Keratinocyte (primary cell): ENCODE measurements around the gene DLAT. TPM values are rescaled to one million over a fixed set of nuclear protein-coding genes. Genes with fewer than 3 reads are reported as not detected.

Experiments
- DNase-seq: peaks from one replicate; pipeline ENCODE4 v3.0.0-alpha.2; 2011; ENCODE audit warnings: low read depth, missing footprints, low spot score
- FAIRE-seq: peaks from 2 replicates; lab custom pipeline; 2011; peaks lifted over from hg19 to GRCh38; lab: Jason Lieb, UNC
- H2AFZ ChIP-seq: 2 replicates; pipeline ENCODE4 v1.6.0; 2012; ENCODE audit warnings: low read length, control low read depth, inconsistent platforms; ENCODE audit not compliant: control insufficient read depth
- H3K27ac ChIP-seq: 2 replicates; pipeline ENCODE4 v1.5.1; 2011; ENCODE audit warnings: low read length; ENCODE audit not compliant: control insufficient read depth, insufficient read depth
- H3K27me3 ChIP-seq: 3 replicates; pipeline ENCODE4 v1.6.0; 2011; ENCODE audit warnings: low read length; ENCODE audit not compliant: control insufficient read depth, insufficient read depth; ENCODE audit errors: extremely low read depth
- H3K36me3 ChIP-seq, 2 experiments: 2 replicates in 1 of 2; 3 replicates in 1 of 2; pipeline ENCODE4 v1.5.1; 2011; ENCODE audit warnings: low read length in 2 of 2, mild to moderate bottlenecking in 1 of 2; ENCODE audit not compliant: control insufficient read depth in 2 of 2, insufficient read depth in 2 of 2; ENCODE audit errors: extremely low read depth in 1 of 2
- H3K4me1 ChIP-seq: 3 replicates; pipeline ENCODE4 v1.5.1; 2011; ENCODE audit warnings: low read length; ENCODE audit not compliant: control insufficient read depth, insufficient read depth; ENCODE audit errors: extremely low read depth
- H3K4me2 ChIP-seq: 3 replicates; pipeline ENCODE4 v1.6.0; 2011; ENCODE audit warnings: low read depth, low read length; ENCODE audit not compliant: control insufficient read depth, insufficient read depth; ENCODE audit errors: extremely low read depth
- H3K4me3 ChIP-seq, 3 experiments: fragments of 200-600 bp in 1 of 3; sonication (generic) in 1 of 3; 2 replicates in 2 of 3; 3 replicates in 1 of 3; pipeline ENCODE4 v1.5.1; 2011 to 2016; ENCODE audit warnings: low read length in 3 of 3, mild to moderate bottlenecking in 3 of 3, control low read depth in 2 of 3, inconsistent platforms in 1 of 3, low read depth in 1 of 3, mixed read lengths in 1 of 3, mixed run types in 1 of 3, moderate library complexity in 1 of 3; ENCODE audit not compliant: control insufficient read depth in 2 of 3, insufficient read depth in 2 of 3; ENCODE audit errors: extremely low read depth in 1 of 3
- H3K79me2 ChIP-seq: 2 replicates; pipeline ENCODE4 v1.6.0; 2012; ENCODE audit warnings: low read length; ENCODE audit not compliant: control insufficient read depth, insufficient read depth
- H3K9ac ChIP-seq: 3 replicates; pipeline ENCODE4 v1.6.0; 2011; ENCODE audit warnings: low read length; ENCODE audit not compliant: control insufficient read depth, insufficient read depth; ENCODE audit errors: extremely low read depth
- H3K9me1 ChIP-seq: 3 replicates; pipeline ENCODE4 v1.6.0; 2011; ENCODE audit warnings: low read length; ENCODE audit not compliant: control insufficient read depth, insufficient read depth; ENCODE audit errors: extremely low read depth
- H3K9me3 ChIP-seq: 2 replicates; pipeline ENCODE4 v1.5.1; 2012; ENCODE audit warnings: low read depth, low read length; ENCODE audit not compliant: control insufficient read depth
- H4K20me1 ChIP-seq: 3 replicates; pipeline ENCODE4 v1.6.0; 2011; ENCODE audit warnings: low read length; ENCODE audit not compliant: control insufficient read depth, insufficient read depth; ENCODE audit errors: extremely low read depth
- EZH2 ChIP-seq: IDR thresholded peaks from one replicate; pipeline ENCODE4 v1.6.1; 2012; ENCODE audit warnings: inconsistent platforms, mild to moderate bottlenecking, low read length, moderate library complexity
- dilution Hi-C: fragments of 300-500 bp; cut with MboI; formaldehyde crosslinking; loops from one replicate; pipeline ENCODE4 v1.7.0; 2020; ENCODE audit warnings: low sequenced_read_pairs; ENCODE audit not compliant: extremely low pct_ligation_motif_present
- polyA plus RNA-seq, 5 experiments: library from polyadenylated mRNA; depleted of rRNA in 3 of 5; stranded (reverse) in 3 of 5; stranded (forward) in 1 of 5; unstranded in 1 of 5; fragments of >200 nt; gene quantifications; 1 replicate in 1 of 5; 2 replicates in 3 of 5; 3 replicates in 1 of 5; pipeline versions ENCODE4 v1.2.1 to v1.2.3, GENCODE V29; 2011 to 2012; ENCODE audit warnings: missing spikeins in 2 of 5, low read depth in 1 of 5, low replicate concordance in 1 of 5
- TF ChIP-seq, protein P1 (sequence below), 3 experiments: IDR thresholded peaks in 1 of 3; conservative IDR thresholded peaks in 1 of 3; optimal IDR thresholded peaks in 1 of 3; 2 replicates in 2 of 3; 3 replicates in 1 of 3; pipeline versions ENCODE3 to v1.5.1; 2011; ENCODE audit warnings: low read length in 3 of 3, mild to moderate bottlenecking in 3 of 3, moderate library complexity in 2 of 3, control low read depth in 1 of 3, inconsistent platforms in 1 of 3; ENCODE audit not compliant: insufficient read depth in 2 of 3; ENCODE audit errors: extremely low read depth in 1 of 3

DLAT gene
- polyA plus RNA-seq, 1 donor (not counting 4 experiments of a cell fraction or from before 2014, with no cell fraction given): 41.9 TPM

DNA sequence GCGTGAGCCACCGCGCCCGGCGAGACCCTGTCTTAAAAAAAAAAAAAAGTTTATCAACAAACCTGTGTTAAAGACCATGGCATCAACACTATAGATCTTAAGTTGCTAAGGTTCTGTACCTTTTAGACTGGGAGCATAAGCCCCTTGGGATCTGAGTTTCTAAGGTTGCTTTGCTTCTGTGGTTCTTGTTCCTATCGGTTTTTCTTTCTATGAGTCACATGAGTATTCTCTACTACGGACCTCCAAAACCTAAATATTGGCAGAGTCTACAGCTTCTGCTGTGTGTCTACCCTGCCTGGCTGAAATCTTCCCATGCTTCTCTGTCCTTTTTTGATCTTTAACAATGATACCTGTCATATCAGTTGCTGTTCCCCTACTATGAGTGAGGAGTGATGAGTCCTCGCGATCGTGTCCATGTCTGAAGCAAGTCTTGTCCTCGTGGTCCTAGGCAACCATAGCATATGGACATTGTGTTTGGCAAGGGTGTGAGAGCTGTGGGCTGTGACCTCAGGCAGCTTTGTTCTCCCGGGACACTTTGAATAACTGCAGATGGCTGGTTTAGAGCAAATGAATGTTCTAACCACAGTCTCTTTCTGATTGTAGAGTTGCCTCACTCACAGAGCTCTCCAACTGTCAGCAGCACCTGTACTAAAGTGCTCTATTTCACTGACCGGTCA, 9.0 kb upstream of the DLAT start:
- Histone ChIP-seq H3K9me1 (no peaks in the 10 kb centered on the region), H3K9me3 (no peaks in the 10 kb centered on the region), H3K27ac (no peak overlapping the region), H3K4me3 (no peak overlapping the region), H3K27me3 (no peaks in the 10 kb centered on the region), H3K79me2 (no peaks in the 10 kb centered on the region), H3K36me3 (peaks cover 0 to 1% of the 10 kb centered on the region in 2 experiments), H4K20me1 (no peaks in the 10 kb centered on the region), H3K4me2 (no peak overlapping the region), H3K9ac (no peak overlapping the region), H2AFZ (no peak overlapping the region), H3K4me1 (peaks cover 4% of the 10 kb centered on the region)
- DNase-seq (no peak), FAIRE-seq (no peak)
- dilution Hi-C loops: no loop called here
- no peak for TF ChIP-seq EZH2
- TF ChIP-seq, protein P1, sequence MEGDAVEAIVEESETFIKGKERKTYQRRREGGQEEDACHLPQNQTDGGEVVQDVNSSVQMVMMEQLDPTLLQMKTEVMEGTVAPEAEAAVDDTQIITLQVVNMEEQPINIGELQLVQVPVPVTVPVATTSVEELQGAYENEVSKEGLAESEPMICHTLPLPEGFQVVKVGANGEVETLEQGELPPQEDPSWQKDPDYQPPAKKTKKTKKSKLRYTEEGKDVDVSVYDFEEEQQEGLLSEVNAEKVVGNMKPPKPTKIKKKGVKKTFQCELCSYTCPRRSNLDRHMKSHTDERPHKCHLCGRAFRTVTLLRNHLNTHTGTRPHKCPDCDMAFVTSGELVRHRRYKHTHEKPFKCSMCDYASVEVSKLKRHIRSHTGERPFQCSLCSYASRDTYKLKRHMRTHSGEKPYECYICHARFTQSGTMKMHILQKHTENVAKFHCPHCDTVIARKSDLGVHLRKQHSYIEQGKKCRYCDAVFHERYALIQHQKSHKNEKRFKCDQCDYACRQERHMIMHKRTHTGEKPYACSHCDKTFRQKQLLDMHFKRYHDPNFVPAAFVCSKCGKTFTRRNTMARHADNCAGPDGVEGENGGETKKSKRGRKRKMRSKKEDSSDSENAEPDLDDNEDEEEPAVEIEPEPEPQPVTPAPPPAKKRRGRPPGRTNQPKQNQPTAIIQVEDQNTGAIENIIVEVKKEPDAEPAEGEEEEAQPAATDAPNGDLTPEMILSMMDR (optimal IDR thresholded peaks at IDR 0.05 in 1 of 3, IDR thresholded peaks at IDR 0.05 in 1 of 3, conservative IDR thresholded peaks at IDR 0.05 in 1 of 3; ENCODE audit: extremely low read depth in 1 of 3, insufficient read depth in 2 of 3, low read length in 3 of 3): no peak

DNA sequence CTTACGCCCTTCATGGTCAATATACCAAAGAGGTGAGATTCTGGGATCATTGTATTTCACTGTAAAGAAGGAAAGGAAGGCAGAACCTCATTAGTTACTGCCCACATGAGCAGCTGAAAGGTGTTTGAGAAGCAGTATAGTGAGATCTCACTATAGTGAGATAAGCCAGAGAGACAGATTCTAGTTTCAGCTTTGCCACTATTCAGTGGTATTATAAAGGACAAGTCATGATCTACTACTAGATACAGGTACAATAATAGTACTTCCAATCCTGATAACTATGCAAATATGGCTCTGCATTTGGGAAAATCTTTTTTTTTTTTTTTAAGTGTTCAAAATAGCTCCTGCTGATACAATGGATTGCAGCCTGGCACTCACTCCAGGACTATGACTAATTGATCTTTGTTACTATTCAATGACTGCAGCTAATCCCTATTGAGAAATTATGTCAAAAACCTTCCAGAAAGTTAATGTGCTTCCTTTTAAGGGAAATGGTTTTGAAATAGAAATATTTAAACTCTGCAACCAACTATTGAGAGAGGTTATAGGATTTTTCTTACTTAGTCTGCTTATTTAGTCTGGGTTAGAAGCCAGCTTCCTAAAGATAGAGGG, 8.3 kb upstream of the DLAT start:
- Histone ChIP-seq H2AFZ (no peak overlapping the region), H3K9ac (no peak overlapping the region), H3K4me3 (no peak overlapping the region), H3K27me3 (no peaks in the 10 kb centered on the region), H3K4me1 (peaks cover 4% of the 10 kb centered on the region), H3K9me3 (no peaks in the 10 kb centered on the region), H3K4me2 (no peak overlapping the region), H4K20me1 (no peaks in the 10 kb centered on the region), H3K27ac (no peak overlapping the region), H3K9me1 (no peaks in the 10 kb centered on the region), H3K36me3 (peaks cover 0 to 2% of the 10 kb centered on the region in 2 experiments), H3K79me2 (no peaks in the 10 kb centered on the region)
- no peak for TF ChIP-seq EZH2
- TF ChIP-seq, protein P1 (optimal IDR thresholded peaks at IDR 0.05 in 1 of 3, IDR thresholded peaks at IDR 0.05 in 1 of 3, conservative IDR thresholded peaks at IDR 0.05 in 1 of 3; ENCODE audit: extremely low read depth in 1 of 3, insufficient read depth in 2 of 3, low read length in 3 of 3): no peak
- no peak for FAIRE-seq
- no peak for DNase-seq
- dilution Hi-C loops: no loop called here
